GM12872 (cell line): ENCODE measurements around the gene RAC2.

Source experiments
- TF ChIP-seq, protein P1 (sequence below): IDR thresholded peaks from 3 replicates; pipeline ENCODE4 v1.5.1; 2011; ENCODE audit warnings: low read depth, mild to moderate bottlenecking, low read length, moderate library complexity; ENCODE audit not compliant: insufficient read depth

Gene RAC2

DNA sequence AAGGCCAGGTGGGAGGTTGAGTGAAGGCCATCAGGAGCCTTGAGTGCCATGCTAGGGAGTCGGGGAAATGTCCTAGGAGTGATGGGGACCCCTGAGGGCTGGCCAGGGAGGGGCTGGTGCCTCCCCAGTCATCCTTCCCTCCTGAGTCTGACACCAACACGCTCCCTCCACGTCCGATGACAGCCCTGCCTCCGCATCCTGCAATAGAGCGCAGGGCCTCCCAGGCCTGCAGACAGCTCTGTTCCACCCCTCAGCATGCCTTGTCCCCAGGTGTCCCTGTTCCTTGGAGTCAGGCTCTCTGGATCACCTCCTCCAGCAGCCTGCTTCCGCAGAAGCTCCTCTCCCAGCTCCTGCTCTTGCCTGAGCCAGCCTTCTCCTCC lies 3.1 kb downstream of the RAC2 start:
- TF ChIP-seq, protein P1, sequence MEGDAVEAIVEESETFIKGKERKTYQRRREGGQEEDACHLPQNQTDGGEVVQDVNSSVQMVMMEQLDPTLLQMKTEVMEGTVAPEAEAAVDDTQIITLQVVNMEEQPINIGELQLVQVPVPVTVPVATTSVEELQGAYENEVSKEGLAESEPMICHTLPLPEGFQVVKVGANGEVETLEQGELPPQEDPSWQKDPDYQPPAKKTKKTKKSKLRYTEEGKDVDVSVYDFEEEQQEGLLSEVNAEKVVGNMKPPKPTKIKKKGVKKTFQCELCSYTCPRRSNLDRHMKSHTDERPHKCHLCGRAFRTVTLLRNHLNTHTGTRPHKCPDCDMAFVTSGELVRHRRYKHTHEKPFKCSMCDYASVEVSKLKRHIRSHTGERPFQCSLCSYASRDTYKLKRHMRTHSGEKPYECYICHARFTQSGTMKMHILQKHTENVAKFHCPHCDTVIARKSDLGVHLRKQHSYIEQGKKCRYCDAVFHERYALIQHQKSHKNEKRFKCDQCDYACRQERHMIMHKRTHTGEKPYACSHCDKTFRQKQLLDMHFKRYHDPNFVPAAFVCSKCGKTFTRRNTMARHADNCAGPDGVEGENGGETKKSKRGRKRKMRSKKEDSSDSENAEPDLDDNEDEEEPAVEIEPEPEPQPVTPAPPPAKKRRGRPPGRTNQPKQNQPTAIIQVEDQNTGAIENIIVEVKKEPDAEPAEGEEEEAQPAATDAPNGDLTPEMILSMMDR: no peak

DNA sequence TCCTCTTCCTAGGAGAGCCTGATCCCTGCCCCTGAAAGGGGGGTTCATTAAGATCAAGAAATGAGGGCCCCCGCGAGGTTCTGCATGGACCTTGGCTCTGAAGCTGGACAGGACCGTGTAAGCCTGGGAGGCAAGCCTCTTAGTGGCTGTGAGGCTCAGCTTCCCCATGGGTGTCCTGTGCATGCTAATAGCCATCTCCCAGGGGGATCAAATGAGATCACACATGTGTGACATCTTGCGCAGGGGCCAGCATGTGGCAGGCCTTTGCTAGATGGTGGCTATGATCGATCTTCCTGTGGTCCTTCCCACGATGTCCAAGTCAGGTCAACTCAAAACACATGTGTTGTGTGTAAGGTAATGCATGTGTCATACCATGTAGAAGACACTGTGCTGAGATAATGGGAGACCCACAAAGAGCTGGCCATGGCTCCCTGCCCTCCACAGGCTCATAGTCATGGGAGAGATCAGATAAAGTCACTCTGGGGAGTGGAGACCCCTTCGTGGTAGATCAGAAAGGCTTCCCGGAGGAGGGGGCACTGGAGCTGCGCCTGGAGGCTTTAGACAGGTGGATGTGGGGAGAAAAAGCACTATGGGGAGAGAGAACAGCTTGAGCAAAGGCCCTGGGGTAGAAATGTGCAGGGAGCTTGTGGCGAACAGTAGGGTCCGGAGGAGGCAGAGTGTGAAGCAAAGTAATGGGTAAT lies 3.7 kb downstream of the RAC2 start:
- TF ChIP-seq, protein P1: no peak

DNA sequence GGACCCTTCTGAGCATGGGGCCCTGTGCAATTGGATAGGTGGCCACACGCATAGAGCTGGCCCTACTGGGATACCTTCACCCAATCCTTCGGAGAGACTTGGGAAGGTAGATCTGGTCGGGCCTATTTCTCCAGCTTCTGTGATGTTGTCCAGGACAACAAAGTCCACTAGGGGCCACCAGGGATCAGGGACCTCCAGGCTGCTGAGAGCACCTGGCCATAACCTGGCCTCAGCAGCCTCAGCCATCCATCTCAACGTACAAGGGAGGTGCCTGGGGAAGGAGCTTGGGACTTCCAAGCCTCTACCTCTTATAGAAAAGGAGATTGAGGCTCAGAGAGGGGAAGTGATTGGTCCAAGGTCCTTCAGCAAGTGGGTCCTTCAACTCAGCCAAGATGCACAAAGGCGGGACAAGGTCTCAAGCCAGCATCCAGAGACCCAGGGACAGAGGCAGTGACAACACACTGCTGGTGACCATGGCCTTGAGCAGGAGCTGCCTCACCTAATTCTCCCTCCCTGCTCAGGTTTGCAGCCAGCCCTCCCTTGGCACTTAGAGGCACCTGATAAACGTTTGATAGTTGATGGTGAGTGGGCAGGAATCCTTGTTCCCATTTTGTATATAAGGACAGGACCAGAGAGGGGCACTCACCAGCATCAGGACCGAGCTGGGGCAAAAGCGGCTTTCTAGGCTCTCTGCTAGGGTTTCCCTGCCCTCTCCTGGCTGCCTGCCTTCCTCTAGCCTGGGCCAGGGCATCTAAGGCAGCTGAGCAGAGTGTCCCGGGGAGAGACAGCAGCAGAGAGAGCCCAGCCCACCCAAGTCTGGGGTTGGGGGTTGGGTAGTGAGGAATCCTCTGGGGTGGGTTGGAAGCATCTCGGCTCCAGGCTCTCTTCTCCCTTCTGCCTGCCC lies 4.5 kb downstream of the RAC2 start:
- TF ChIP-seq, protein P1: no peak

- TF ChIP-seq, protein P1: no peak
These were observed 6.4 kb downstream of the RAC2 start for GRCh38 chr22:37237371-37238268.

GRCh38 chr22:37235897-37236607 lies 8.0 kb downstream of the RAC2 start:
- TF ChIP-seq, protein P1: no peak

DNA sequence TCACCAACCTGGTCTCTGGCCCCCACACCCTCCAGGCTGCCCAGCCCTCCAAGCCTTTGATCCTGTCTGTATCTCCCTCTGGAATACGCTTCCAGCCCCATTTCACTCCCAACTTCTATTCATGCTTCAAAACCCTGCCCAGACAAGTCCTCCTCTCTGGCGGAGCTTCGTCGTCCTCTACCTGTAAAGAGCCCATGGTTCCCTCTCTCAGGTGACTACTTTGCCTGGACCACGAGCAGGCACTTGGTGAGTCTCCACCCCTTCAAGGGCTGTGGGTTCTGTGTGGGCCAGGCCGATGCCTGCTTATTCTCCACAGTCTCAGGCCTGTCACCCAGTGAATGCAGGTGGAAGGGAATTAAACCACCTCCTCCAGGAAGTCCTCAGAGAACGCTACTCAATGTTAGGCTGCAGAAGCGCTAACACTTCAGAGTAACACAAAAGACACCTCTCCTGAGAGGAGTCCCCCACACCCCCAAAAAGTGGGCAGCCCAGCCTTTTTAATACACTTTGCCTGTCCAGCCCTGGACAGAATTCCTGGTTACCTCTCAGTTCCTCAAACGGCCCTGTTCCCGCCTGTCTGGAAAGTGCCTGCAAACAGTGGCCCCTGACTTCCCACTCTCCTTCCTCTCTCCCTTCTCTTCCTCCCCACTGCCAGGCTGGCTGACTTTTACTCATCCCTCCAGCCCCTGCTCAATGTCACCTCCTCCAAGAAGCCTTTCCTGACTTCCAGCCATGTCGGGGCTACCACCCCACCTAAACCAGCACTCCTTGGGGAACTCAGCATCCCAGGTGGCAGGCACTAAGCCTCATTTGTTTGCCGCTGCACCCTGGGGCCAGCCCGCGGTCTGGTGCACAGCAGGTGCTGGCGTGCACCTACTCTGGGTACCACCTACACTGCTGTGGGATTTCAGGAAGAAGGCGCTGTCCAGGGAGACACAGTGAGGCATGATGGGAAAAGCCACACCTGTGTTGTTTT lies 9.0 kb downstream of the RAC2 start:
- TF ChIP-seq, protein P1: no peak
